ENCODE results near the gene ALDH18A1. TPM values are rescaled to one million over a fixed set of nuclear protein-coding genes. Genes with fewer than 3 reads are reported as not detected.
"Not testable (repeated sequence)": the region's sequence is repeated elsewhere in the genome, so short reads cannot be mapped to it uniquely, and the experiment has no call there.

Gene ALDH18A1
- total RNA-seq, 1 donor from 2014 or later, result 11.8 TPM

DNA sequence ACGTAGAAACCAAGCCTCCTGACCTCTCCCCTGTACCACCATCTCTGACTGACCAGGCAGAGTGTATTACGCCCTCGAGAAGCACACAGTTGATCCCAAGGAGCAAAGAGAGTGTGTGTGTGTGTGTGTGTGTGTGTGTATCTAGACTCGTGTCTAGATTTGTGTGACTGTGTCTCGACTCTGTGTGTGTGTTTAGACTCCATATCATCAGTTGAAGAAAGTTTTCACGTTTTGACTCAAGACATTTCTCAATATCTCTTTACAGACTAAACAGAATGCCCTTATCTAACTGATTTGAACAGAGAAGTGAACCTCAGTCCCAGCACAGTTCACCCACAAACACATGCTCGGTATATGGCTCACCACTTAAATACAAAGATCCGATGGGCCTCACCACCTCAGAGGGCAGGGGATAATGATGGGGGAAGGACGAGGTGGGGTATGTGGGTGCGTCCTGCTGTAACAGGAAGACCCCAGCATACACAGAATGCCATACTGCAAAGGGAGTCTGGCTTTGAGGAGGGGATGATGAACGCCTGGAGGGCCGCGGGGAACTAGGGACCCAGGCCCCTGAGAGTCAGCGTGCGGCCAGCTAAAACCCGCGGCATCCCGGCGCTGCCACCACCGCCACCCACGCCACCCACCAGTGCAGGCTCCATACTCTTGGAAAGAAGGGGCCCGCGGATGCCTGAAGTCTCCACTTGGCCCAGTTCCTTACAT, 780 bp downstream of the ALDH18A1 start:
- intact Hi-C loops (cut with DNase I), result no loop called here
- ATAC-seq, result no peak
- DNase-seq (ENCODE audit: missing footprints), result no peak

- intact Hi-C loops (cut with DNase I), result no loop called here
- ATAC-seq (no peak), DNase-seq (ENCODE audit: missing footprints) (no peak)
Observed at GRCh38 chr10:95653895-95654294, 2.6 kb downstream of the ALDH18A1 start.

DNA sequence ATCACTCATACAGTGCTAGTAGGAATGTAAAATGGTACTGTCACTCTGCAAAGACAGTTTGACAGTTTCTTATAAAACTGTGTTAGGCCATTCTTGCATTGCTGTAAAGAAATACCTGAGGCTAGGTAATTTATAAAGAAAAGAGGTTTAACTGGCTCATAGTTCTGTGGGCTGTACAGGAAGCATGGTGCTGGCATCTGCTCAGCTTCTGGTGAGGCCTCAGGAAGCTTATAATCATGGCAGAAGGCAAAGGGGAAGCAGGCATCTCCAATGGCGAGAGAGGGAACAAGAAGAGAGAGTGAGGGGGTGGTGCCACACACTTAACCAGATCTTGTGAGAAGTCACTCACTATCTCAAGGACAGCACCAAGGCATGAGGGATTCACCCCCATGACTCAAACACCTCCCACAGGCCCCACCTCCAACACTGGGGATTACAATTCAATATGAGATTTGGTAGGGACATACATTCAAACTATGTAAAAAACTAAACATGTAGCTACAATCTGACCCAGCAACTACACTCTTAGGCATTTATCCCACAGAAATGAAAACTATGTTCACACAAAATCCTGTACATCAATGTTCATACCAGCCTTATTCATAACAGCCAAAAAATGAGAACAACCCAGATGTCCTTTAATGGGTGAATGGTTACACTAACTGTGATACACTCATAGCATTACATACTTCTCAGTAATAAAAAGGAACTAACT, 5.0 kb downstream of the ALDH18A1 start:
- ATAC-seq (no peak), DNase-seq (ENCODE audit: missing footprints) (no peak)
- intact Hi-C loops (cut with DNase I), result no loop called here

DNA sequence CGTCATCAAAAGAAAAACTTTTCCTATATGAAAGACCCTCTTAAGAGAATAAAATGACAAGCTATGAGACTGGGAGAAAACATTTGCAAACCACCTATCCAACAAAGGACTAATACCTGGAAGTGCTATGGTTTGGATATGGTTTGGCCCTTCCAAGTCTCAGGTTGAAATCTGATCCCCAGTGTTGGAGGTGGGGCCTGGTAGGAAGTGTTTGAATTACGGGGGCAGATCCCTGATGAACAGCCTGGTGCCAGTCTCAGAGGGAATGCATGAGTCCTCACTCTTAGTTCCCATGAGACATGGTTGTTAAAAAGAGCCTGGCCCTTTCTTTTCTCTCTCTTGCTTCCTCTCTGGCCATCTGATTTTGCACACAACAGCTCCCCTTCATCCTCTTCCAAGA, 6.3 kb downstream of the ALDH18A1 start:
- intact Hi-C loops (cut with DNase I), result no loop called here
- no peak for ATAC-seq
- no peak for DNase-seq (ENCODE audit: missing footprints)

- intact Hi-C loops (cut with DNase I), result no loop called here
- no peak for ATAC-seq
- no peak for DNase-seq (ENCODE audit: missing footprints)
Observed at GRCh38 chr10:95648138-95648537, 8.4 kb downstream of the ALDH18A1 start.

GRCh38 chr10:95646160-95646559, 10.4 kb downstream of the ALDH18A1 start:
- no peak for ATAC-seq
- DNase-seq (ENCODE audit: missing footprints), result no peak
- intact Hi-C loops (cut with DNase I), result no loop called here

- intact Hi-C loops (cut with DNase I), result no loop called here
- no peak for DNase-seq (ENCODE audit: missing footprints)
- ATAC-seq, result no peak
Observed at GRCh38 chr10:95644901-95645300, 11.6 kb downstream of the ALDH18A1 start.

DNA sequence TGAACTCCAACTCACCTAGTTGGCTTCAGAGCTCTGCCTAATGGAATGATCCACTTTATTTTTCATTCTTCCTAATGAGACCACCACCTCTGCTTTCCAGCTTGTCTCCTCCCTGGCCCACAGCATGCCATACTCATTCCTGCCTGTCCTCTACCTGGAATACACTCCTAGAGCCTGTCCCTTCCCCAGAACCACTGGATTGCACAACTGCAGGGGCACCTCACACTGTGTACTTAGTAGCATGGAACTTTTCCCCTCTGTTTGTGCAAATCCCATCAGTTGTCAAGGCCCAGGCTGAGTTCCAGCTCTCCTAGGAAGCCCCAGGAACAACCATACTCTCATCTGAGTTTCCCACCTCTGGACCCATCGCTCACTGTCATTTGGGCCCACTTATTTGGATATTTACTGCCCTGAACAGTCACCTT, 15.6 kb downstream of the ALDH18A1 start:
- ATAC-seq (no peak), DNase-seq (ENCODE audit: missing footprints) (no peak)
- intact Hi-C loops (cut with DNase I), result no loop called here

DNA sequence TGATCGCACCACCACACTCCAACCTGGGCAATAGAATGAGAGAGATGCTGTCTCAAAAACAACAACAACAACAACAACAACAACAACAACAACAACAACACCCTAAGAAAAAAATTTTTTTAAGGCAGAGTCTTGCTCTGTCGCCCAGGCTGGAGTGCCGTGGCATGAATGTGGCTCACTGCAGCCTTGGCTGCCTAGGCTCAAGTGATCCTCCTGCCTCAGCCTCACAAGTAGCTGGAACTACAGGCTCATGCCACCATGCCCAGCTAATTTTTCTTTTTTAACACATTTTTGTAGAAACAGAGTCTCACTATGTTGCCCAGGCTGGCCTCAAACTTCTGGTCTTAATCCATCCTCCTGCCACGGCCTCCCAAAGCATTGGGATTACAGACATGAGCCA, 18.6 kb downstream of the ALDH18A1 start:
- intact Hi-C loops (cut with DNase I), result no loop called here
- DNase-seq (ENCODE audit: missing footprints) (no peak), ATAC-seq (no peak)

- intact Hi-C loops (cut with DNase I), result no loop called here
- no peak for ATAC-seq
- no peak for DNase-seq (ENCODE audit: missing footprints)
Observed at GRCh38 chr10:95637140-95637539, 19.4 kb downstream of the ALDH18A1 start.

- DNase-seq (ENCODE audit: missing footprints), result no peak
- intact Hi-C loops (cut with DNase I), result no loop called here
- no peak for ATAC-seq
Observed at GRCh38 chr10:95635319-95635733, 21.2 kb downstream of the ALDH18A1 start.

GRCh38 chr10:95628786-95629185, 27.7 kb downstream of the ALDH18A1 start:
- DNase-seq (ENCODE audit: missing footprints) (no peak), ATAC-seq (no peak)
- intact Hi-C loops (cut with DNase I), result no loop called here

- intact Hi-C loops (cut with DNase I), result no loop called here
- ATAC-seq (no peak), DNase-seq (ENCODE audit: missing footprints) (no peak)
Observed at GRCh38 chr10:95626500-95626899, 30.0 kb downstream of the ALDH18A1 start.

- ATAC-seq; intact Hi-C loops (cut with DNase I); DNase-seq (ENCODE audit: missing footprints): not testable (repeated sequence)
Observed at GRCh38 chr10:95620415-95620814, 36.1 kb downstream of the ALDH18A1 start.

DNA sequence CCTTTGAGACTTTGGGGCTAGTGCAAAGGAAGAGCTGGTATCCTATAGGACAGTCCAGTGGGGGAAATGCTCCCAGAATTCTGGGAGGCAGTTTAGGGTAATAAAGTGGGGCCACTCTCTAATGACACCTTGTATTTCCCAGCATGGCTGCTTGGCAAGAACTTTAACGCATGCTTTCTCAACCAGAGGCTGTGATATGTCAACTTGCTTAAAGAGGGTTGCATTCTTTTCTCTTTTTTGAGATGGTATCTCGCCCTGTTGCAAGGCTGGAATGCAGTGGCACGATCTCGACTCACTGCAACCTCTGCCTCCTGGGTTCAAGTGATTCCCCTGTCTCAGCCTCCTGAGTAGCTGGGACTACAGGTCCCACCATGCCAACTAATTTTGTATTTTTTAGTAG, 38.4 kb downstream of the ALDH18A1 start:
- ATAC-seq, result no peak
- no peak for DNase-seq (ENCODE audit: missing footprints)
- intact Hi-C loops (cut with DNase I), result no loop called here

GRCh38 chr10:95616446-95616845, 40.1 kb downstream of the ALDH18A1 start:
- no peak for ATAC-seq
- intact Hi-C loops (cut with DNase I), result no loop called here
- no peak for DNase-seq (ENCODE audit: missing footprints)

DNA sequence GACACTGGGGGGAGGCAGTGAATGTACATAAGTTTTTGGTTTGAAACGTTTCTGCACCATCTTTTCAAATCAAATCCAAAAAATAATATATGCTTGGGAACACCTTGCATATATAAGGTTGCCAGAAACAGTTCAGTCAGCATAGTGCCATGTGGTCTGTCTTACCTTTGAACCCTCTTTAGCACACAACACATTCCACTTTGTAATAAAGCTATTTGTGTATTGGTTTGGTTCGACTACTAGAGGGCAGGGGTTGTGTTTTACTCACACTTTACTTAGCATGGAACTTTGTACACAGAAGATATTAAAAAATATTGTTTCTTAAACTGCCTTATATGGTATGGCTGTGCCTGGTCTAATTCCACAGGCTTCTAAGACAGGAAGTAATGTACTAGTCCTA, 43.2 kb downstream of the ALDH18A1 start:
- DNase-seq (ENCODE audit: missing footprints) (no peak), ATAC-seq (no peak)
- intact Hi-C loops (cut with DNase I), result no loop called here

- no peak for ATAC-seq
- intact Hi-C loops (cut with DNase I), result no loop called here
- DNase-seq (ENCODE audit: missing footprints), result no peak
Observed at GRCh38 chr10:95610727-95611126, 45.8 kb downstream of the ALDH18A1 start.

GRCh38 chr10:95606922-95607321, 49.6 kb downstream of the ALDH18A1 start:
- DNase-seq (ENCODE audit: missing footprints), result no peak
- ATAC-seq, result no peak
- intact Hi-C loops (cut with DNase I), result loop anchor here (10.0 kb wide), 1 partner anchor 362 kb away; no protein-coding TSS in a partner anchor

GRCh38 chr10:95605163-95605562, 51.3 kb downstream of the ALDH18A1 start:
- intact Hi-C loops (cut with DNase I), result loop anchor here (10.0 kb wide), 1 partner anchor 360 kb away; no protein-coding TSS in a partner anchor
- DNase-seq (ENCODE audit: missing footprints) (no peak), ATAC-seq (peak; percentile 39)

Measured in Right ventricle myocardium inferior (tissue), 1 donor.